ENCODE measurements around the gene ACTN4. TPM values are rescaled to one million over a fixed set of nuclear protein-coding genes. Genes with fewer than 3 reads are reported as not detected.

ACTN4 gene
- total and polyA plus RNA-seq, 2 donors (not counting 3 experiments of a cell fraction or from before 2014, with no cell fraction given) = 313 to 748 TPM

- peaks cover 71% of the 10 kb centered on the region for H3K79me2 ChIP-seq (ENCODE audit: control insufficient read depth, insufficient read depth, low read length)
- TSS peak; percentile 54 for BruUV-seq (replicated peaks)
- dilution Hi-C loops (cut with MboI; ENCODE audit: extremely low pct_ligation_motif_present, low sequenced_read_pairs) = no loop called here
- H3K4me3 ChIP-seq (replicated peaks in 1 of 3; ENCODE audit: insufficient read depth in 1 of 3, low read depth in 1 of 3, low read length in 3 of 3) = peak overlapping the region; percentile 96 to 99 (median 98)
- ChIA-PET POLR2A (interaction anchor here (0.7 to 3.0 kb wide), 4 partner anchors 9 to 57 kb away, joined by 3 to 28 read pairs (median 8); no protein-coding TSS in a partner anchor), CTCF (interaction anchor here (0.6 to 5.0 kb wide), 9 partner anchors 11 to 247 kb away, joined by 3 to 57 read pairs (median 3); partner anchors contain the start of gene FAM98C)
- H3K27ac ChIP-seq (ENCODE audit: insufficient read depth, low read depth, low read length) = peak overlapping the region; percentile 70
- H3K27me3 ChIP-seq (ENCODE audit: control insufficient read depth in 2 of 2, insufficient read depth in 2 of 2, low read length in 2 of 2) = no peaks in the 10 kb centered on the region
- peak overlapping the region; percentile 54 for H3K4me2 ChIP-seq (ENCODE audit: insufficient read depth, low read length)
- H3K4me1 ChIP-seq (ENCODE audit: control insufficient read depth, extremely low read depth, insufficient read depth, low read length) = peaks cover 49% of the 10 kb centered on the region
- FAIRE-seq (peak; percentile 79), DNase-seq (ENCODE audit: low read depth, low spot score) (peak; percentile 20)
- intact Hi-C loops (cut with micrococcal nuclease) = loop anchor here (1.0 to 10.0 kb wide), 2 partner anchors 58 to 205 kb away; no protein-coding TSS in a partner anchor
- H3K9me3 ChIP-seq (replicated peaks; ENCODE audit: control insufficient read depth, insufficient read depth, low read length) = no peaks in the 10 kb centered on the region
- TF ChIP-seq POLR2A (IDR thresholded peaks at IDR 0.05; ENCODE audit: low read depth, low read length) (peak; percentile 31), GATA2 (IDR thresholded peaks at IDR 0.05; ENCODE audit: insufficient read depth, insufficient read length, low read depth, low read length) (no peak), FOS (IDR thresholded peaks at IDR 0.05; ENCODE audit: borderline replicate concordance, insufficient read depth, low read length) (no peak), MAX (IDR thresholded peaks at IDR 0.05; ENCODE audit: insufficient read depth, insufficient read length) (no peak), POLR2AphosphoS5 (IDR thresholded peaks at IDR 0.05; ENCODE audit: insufficient read depth, low read depth, low read length) (peak; percentile 10), CTCF (IDR thresholded peaks at IDR 0.05; ENCODE audit: extremely low read depth in 1 of 2, insufficient read depth in 1 of 2, low read depth in 1 of 2, low read length in 2 of 2) (no peak), MYC (IDR thresholded peaks at IDR 0.05; ENCODE audit: low read depth, low read length) (no peak), EZH2 (IDR thresholded peaks at IDR 0.05; ENCODE audit: borderline replicate concordance, low read depth, low read length, severe bottlenecking) (no peak)
- no peaks in the 10 kb centered on the region for H4K20me1 ChIP-seq (replicated peaks; ENCODE audit: control insufficient read depth, extremely low read depth, insufficient read depth, low read length)
- no peak overlapping the region for H2AFZ ChIP-seq (ENCODE audit: low read depth, low read length)
- H3K9ac ChIP-seq (replicated peaks; ENCODE audit: extremely low read depth, insufficient read depth, low read length) = peak overlapping the region; percentile 92
- H3K36me3 ChIP-seq (ENCODE audit: control insufficient read depth in 2 of 2, extremely low read depth in 1 of 2, insufficient read depth in 2 of 2, low read length in 2 of 2) = no peaks in the 10 kb centered on the region
- H3K9me1 ChIP-seq (replicated peaks; ENCODE audit: control insufficient read depth, extremely low read depth, insufficient read depth, low read length) = no peaks in the 10 kb centered on the region
Observed at GRCh38 chr19:38649305-38650171, 2.1 kb downstream of the ACTN4 start.
